ENCODE measurements around the gene PRKCZ. TPM values are rescaled to one million over a fixed set of nuclear protein-coding genes. Genes with fewer than 3 reads are reported as not detected.
A peak's percentile ranks its signal among the peaks of the same experiment; 100 is the strongest.

Gene PRKCZ
- total and polyA plus RNA-seq, 12 donors, result 8.4 to 18.4 (median 14.5) TPM

GRCh38 chr1:2078170-2078569 is 28.0 kb downstream of the PRKCZ start:
- ATAC-seq, result no peak
- WGBS, 2 donors, result 93 to 94% methylated on average over 7 of the region's 7 CpGs
- intact Hi-C loops (cut with DNase I), result no loop called here
- TF ChIP-seq CTCF (IDR thresholded peaks at IDR 0.05), result no peak
- DNase-seq, result no peak
- no peak overlapping the region for H3K4me3 ChIP-seq
- H3K36me3 ChIP-seq, result no peaks in the 10 kb centered on the region
- peaks cover 0 to 19% (median 3%) of the 10 kb centered on the region in 7 donors for H3K27me3 ChIP-seq
- H3K9me3 ChIP-seq, result peaks cover 0 to 32% (median 19%) of the 10 kb centered on the region in 11 donors
- no peak overlapping the region for H3K27ac ChIP-seq
- H3K4me1 ChIP-seq, result no peaks in the 10 kb centered on the region

GRCh38 chr1:2079396-2080085 is 29.3 kb downstream of the PRKCZ start:
- WGBS, 2 donors, result 95 to 97% methylated on average over 28 of the region's 28 CpGs
- H3K27me3 ChIP-seq, result peaks cover 0 to 16% (median 0%) of the 10 kb centered on the region in 7 donors
- peak in 1 of 2 donors; percentile 6 for DNase-seq

GRCh38 chr1:2080140-2080539 is 29.9 kb downstream of the PRKCZ start:
- Histone ChIP-seq H3K4me1 (no peaks in the 10 kb centered on the region), H3K27ac (no peak overlapping the region), H3K9me3 (peaks cover 0 to 32% (median 19%) of the 10 kb centered on the region in 11 donors), H3K27me3 (peaks cover 0 to 13% (median 0%) of the 10 kb centered on the region in 7 donors), H3K4me3 (no peak overlapping the region), H3K36me3 (no peaks in the 10 kb centered on the region)
- DNase-seq (peak in 1 of 2 donors; percentile 3), ATAC-seq (no peak)
- intact Hi-C loops (cut with DNase I), result no loop called here
- TF ChIP-seq CTCF (IDR thresholded peaks at IDR 0.05), result no peak
- 95 to 96% methylated on average over 16 of the region's 16 CpGs for whole genome bisulfite sequencing, 2 donors

More at GRCh38 chr1:2079396-2080085, 29.3 kb downstream of the PRKCZ start:
- no peaks in the 10 kb centered on the region for H3K36me3 ChIP-seq
- no peak for TF ChIP-seq CTCF (IDR thresholded peaks at IDR 0.05)
- no peak for ATAC-seq
- H3K27ac ChIP-seq, result no peak overlapping the region
- peaks cover 0 to 32% (median 19%) of the 10 kb centered on the region in 11 donors for H3K9me3 ChIP-seq
- intact Hi-C loops (cut with DNase I), result no loop called here
- H3K4me1 ChIP-seq, result no peaks in the 10 kb centered on the region
- no peak overlapping the region for H3K4me3 ChIP-seq

- Histone ChIP-seq H3K36me3 (no peaks in the 10 kb centered on the region), H3K27me3 (peaks cover 0 to 6% (median 0%) of the 10 kb centered on the region in 7 donors), H3K4me1 (no peaks in the 10 kb centered on the region), H3K4me3 (no peak overlapping the region), H3K9me3 (peaks cover 0 to 32% (median 19%) of the 10 kb centered on the region in 11 donors), H3K27ac (no peak overlapping the region)
- TF ChIP-seq CTCF (IDR thresholded peaks at IDR 0.05), result no peak
- intact Hi-C loops (cut with DNase I), result no loop called here
- DNase-seq (peak in 1 of 2 donors; percentile 2), ATAC-seq (no peak)
- 97 to 98% methylated on average over 20 of the region's 20 CpGs for WGBS, 2 donors
These were observed 30.7 kb downstream of the PRKCZ start for GRCh38 chr1:2080884-2081283.
